HEK293 (cell line): ENCODE results near the gene CR2.
A peak's percentile ranks its signal among the peaks of the same experiment; 100 is the strongest.

ENCODE experiments used
- EGR2 ChIP-seq: fragments of 450-650 bp; formaldehyde crosslinking; IDR thresholded peaks from 2 replicates; pipeline ENCODE4 v1.5.1; 2016; ENCODE audit warnings: low read depth, missing biosample characterization, missing genetic modification characterization
- GLI2 ChIP-seq: fragments of 450-650 bp; formaldehyde crosslinking; IDR thresholded peaks from 2 replicates; pipeline ENCODE4; 2017; ENCODE audit warnings: missing biosample characterization, missing genetic modification characterization, low read depth, borderline replicate concordance
- GLIS1 ChIP-seq: fragments of 450-650 bp; formaldehyde crosslinking; IDR thresholded peaks from 2 replicates; pipeline ENCODE4 v1.5.1; 2016; ENCODE audit warnings: missing biosample characterization, missing genetic modification characterization
- GLIS2 ChIP-seq: fragments of 450-650 bp; formaldehyde crosslinking; IDR thresholded peaks from 2 replicates; pipeline ENCODE4 v1.5.1; 2016; ENCODE audit warnings: missing biosample characterization, missing genetic modification characterization
- HOXC10 ChIP-seq: sonication (generic); formaldehyde crosslinking; IDR thresholded peaks from 2 replicates; pipeline ENCODE4 v1.8.1; 2023; ENCODE audit warnings: mild to moderate bottlenecking, missing genetic modification reagents
- KLF8 ChIP-seq: fragments of 450-650 bp; formaldehyde crosslinking; IDR thresholded peaks from 2 replicates; pipeline ENCODE4 v1.5.1; 2016; ENCODE audit warnings: missing biosample characterization, missing genetic modification characterization
- OSR2 ChIP-seq: fragments of 450-650 bp; formaldehyde crosslinking; IDR thresholded peaks from 2 replicates; pipeline ENCODE4 v1.5.1; 2016; ENCODE audit warnings: missing biosample characterization, missing genetic modification characterization
- REPIN1 ChIP-seq: fragments of 450-650 bp; formaldehyde crosslinking; IDR thresholded peaks from 2 replicates; pipeline ENCODE4 v1.5.1; 2017; ENCODE audit warnings: missing biosample characterization, missing genetic modification characterization, low read depth
- TCF7L2 ChIP-seq: IDR thresholded peaks from 2 replicates; pipeline ENCODE4 v1.6.1; 2011; ENCODE audit warnings: low read depth, mild to moderate bottlenecking, inconsistent platforms, low read length, moderate library complexity, borderline replicate concordance
- ZBTB1 ChIP-seq: fragments of 450-650 bp; formaldehyde crosslinking; IDR thresholded peaks from 2 replicates; pipeline ENCODE4 v1.5.1; 2016; ENCODE audit warnings: missing biosample characterization, missing genetic modification characterization
- ZBTB11 ChIP-seq: fragments of 450-650 bp; formaldehyde crosslinking; conservative IDR thresholded peaks from 2 replicates; pipeline ENCODE4 v1.5.1; 2016; ENCODE audit warnings: low read depth, missing biosample characterization, missing genetic modification characterization
- ZFHX2 ChIP-seq: fragments of 450-650 bp; formaldehyde crosslinking; conservative IDR thresholded peaks from 2 replicates; pipeline ENCODE4 v1.5.1; 2016; ENCODE audit warnings: missing biosample characterization, missing genetic modification characterization
- ZFP69B ChIP-seq: fragments of 450-650 bp; formaldehyde crosslinking; IDR thresholded peaks from 2 replicates; pipeline ENCODE4 v1.5.1; 2016; ENCODE audit warnings: missing biosample characterization, missing genetic modification characterization
- ZNF121 ChIP-seq: fragments of 450-650 bp; formaldehyde crosslinking; IDR thresholded peaks from 2 replicates; pipeline ENCODE4 v1.5.1; 2016; ENCODE audit warnings: missing biosample characterization, missing genetic modification characterization
- ZNF184 ChIP-seq: fragments of 450-650 bp; IDR thresholded peaks from 2 replicates; pipeline ENCODE4 v1.5.1; 2018; ENCODE audit warnings: missing biosample characterization, mild to moderate bottlenecking, missing genetic modification characterization
- ZNF211 ChIP-seq: fragments of 450-650 bp; formaldehyde crosslinking; IDR thresholded peaks from 2 replicates; pipeline ENCODE4 v1.5.1; 2016; ENCODE audit warnings: low read depth, missing biosample characterization, missing genetic modification characterization
- ZNF354C ChIP-seq: fragments of 450-650 bp; formaldehyde crosslinking; IDR thresholded peaks from 2 replicates; pipeline ENCODE4 v1.5.1; 2016; ENCODE audit warnings: missing biosample characterization, missing genetic modification characterization, low read depth, borderline replicate concordance
- ZNF362 ChIP-seq: fragments of 450-650 bp; formaldehyde crosslinking; IDR thresholded peaks from 2 replicates; pipeline ENCODE4 v1.5.1; 2016; ENCODE audit warnings: missing biosample characterization, missing genetic modification characterization
- ZNF426 ChIP-seq: fragments of 450-650 bp; formaldehyde crosslinking; IDR thresholded peaks from 2 replicates; pipeline ENCODE4 v1.5.1; 2017; ENCODE audit warnings: missing biosample characterization, missing genetic modification characterization, mild to moderate bottlenecking, inconsistent platforms, moderate library complexity
- ZNF473 ChIP-seq: fragments of 450-650 bp; formaldehyde crosslinking; IDR thresholded peaks from 2 replicates; pipeline ENCODE4 v1.5.1; 2017; ENCODE audit warnings: missing biosample characterization, missing genetic modification characterization
- ZNF518A ChIP-seq: fragments of 450-650 bp; formaldehyde crosslinking; conservative IDR thresholded peaks from 2 replicates; pipeline ENCODE4 v1.5.1; 2016; ENCODE audit warnings: low read depth, missing biosample characterization, missing genetic modification characterization
- ZNF521 ChIP-seq: fragments of 450-650 bp; formaldehyde crosslinking; IDR thresholded peaks from 2 replicates; pipeline ENCODE4 v1.5.1; 2017; ENCODE audit warnings: missing biosample characterization, mild to moderate bottlenecking, missing genetic modification characterization
- ZNF544 ChIP-seq: fragments of 450-650 bp; formaldehyde crosslinking; IDR thresholded peaks from 2 replicates; pipeline ENCODE4 v1.5.0; 2017; ENCODE audit warnings: missing biosample characterization, missing genetic modification characterization
- ZNF626 ChIP-seq: fragments of 450-650 bp; sonication (Bioruptor Pico); formaldehyde crosslinking; IDR thresholded peaks from 2 replicates; pipeline ENCODE4 v1.5.1; 2018; ENCODE audit warnings: missing biosample characterization, missing genetic modification characterization, inconsistent platforms
- ZNF670 ChIP-seq: fragments of 450-650 bp; formaldehyde crosslinking; IDR thresholded peaks from 2 replicates; pipeline ENCODE4 v1.5.1; 2016; ENCODE audit warnings: missing biosample characterization, missing genetic modification characterization, low read depth
- ZNF76 ChIP-seq: fragments of 450-650 bp; formaldehyde crosslinking; IDR thresholded peaks from 2 replicates; pipeline ENCODE4; 2016; ENCODE audit warnings: low read depth, missing biosample characterization, missing genetic modification characterization, borderline replicate concordance
- TF ChIP-seq, protein P1 (sequence below): fragments of 450-650 bp; formaldehyde crosslinking; optimal IDR thresholded peaks from 2 replicates; pipeline ENCODE3; 2016; ENCODE audit warnings: missing biosample characterization, mild to moderate bottlenecking, missing genetic modification characterization
- TF ChIP-seq, protein P2 (sequence below): fragments of 450-650 bp; formaldehyde crosslinking; IDR thresholded peaks from 2 replicates; pipeline ENCODE4 v1.5.1; 2017; ENCODE audit warnings: missing biosample characterization, missing genetic modification characterization

The CR2 gene

GRCh38 chr1:207454046-207454964, at the start of gene CR2 (continued):
- TF ChIP-seq ZNF362 (tag by site-specific recombination), result no peak
- TF ChIP-seq EGR2 (tag by site-specific recombination), result peak; percentile 43; the same call in 1 of the 2 replicates
- peak; percentile 12; the same call in 1 of the 2 replicates for TF ChIP-seq ZFP69B
- no peak for TF ChIP-seq GLI2 (tag by site-specific recombination)
- no peak; the same call in 1 of the 2 replicates for TF ChIP-seq REPIN1 (tag by site-specific recombination)
- no peak for TF ChIP-seq ZNF521 (tag by site-specific recombination)
- TF ChIP-seq OSR2 (tag by site-specific recombination), result peak; percentile 65
- TF ChIP-seq HOXC10, result no peak
- TF ChIP-seq GLIS2, result peak; percentile 97
- TF ChIP-seq ZNF354C (tag by site-specific recombination), result no peak
- no peak for TF ChIP-seq ZNF544 (tag by site-specific recombination)
- TF ChIP-seq ZBTB11 (tag by site-specific recombination), result peak; percentile 56
- no peak for TF ChIP-seq TCF7L2
- TF ChIP-seq ZNF518A (tag by site-specific recombination), result no peak
- TF ChIP-seq, protein P1, sequence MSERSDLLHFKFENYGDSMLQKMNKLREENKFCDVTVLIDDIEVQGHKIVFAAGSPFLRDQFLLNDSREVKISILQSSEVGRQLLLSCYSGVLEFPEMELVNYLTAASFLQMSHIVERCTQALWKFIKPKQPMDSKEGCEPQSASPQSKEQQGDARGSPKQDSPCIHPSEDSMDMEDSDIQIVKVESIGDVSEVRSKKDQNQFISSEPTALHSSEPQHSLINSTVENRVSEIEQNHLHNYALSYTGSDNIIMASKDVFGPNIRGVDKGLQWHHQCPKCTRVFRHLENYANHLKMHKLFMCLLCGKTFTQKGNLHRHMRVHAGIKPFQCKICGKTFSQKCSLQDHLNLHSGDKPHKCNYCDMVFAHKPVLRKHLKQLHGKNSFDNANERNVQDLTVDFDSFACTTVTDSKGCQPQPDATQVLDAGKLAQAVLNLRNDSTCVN (tag by site-specific recombination), result peak; percentile 88
- TF ChIP-seq GLIS1, result peak; percentile 97
- TF ChIP-seq ZNF473 (tag by site-specific recombination), result no peak
- TF ChIP-seq ZNF626 (tag by site-specific recombination), result no peak
- TF ChIP-seq ZNF670 (tag by site-specific recombination), result no peak
- TF ChIP-seq ZNF184, result no peak
- peak; percentile 60 for TF ChIP-seq ZFHX2
- no peak for TF ChIP-seq ZNF121
- TF ChIP-seq KLF8 (tag by site-specific recombination), result no peak; the same call in 1 of the 2 replicates
- no peak for TF ChIP-seq ZNF426 (tag by site-specific recombination)
- no peak for TF ChIP-seq ZBTB1 (tag by site-specific recombination)
- no peak for TF ChIP-seq ZNF211 (tag by site-specific recombination)
- TF ChIP-seq, protein P2, sequence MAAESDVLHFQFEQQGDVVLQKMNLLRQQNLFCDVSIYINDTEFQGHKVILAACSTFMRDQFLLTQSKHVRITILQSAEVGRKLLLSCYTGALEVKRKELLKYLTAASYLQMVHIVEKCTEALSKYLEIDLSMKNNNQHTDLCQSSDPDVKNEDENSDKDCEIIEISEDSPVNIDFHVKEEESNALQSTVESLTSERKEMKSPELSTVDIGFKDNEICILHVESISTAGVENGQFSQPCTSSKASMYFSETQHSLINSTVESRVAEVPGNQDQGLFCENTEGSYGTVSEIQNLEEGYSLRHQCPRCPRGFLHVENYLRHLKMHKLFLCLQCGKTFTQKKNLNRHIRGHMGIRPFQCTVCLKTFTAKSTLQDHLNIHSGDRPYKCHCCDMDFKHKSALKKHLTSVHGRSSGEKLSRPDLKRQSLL (tag by site-specific recombination), result no peak
- TF ChIP-seq ZNF76 (tag by site-specific recombination), result no peak
